GM12878 (cell line): Measurements from ENCODE around the gene MORC1. TPM values are rescaled to one million over a fixed set of nuclear protein-coding genes. Genes with fewer than 3 reads are reported as not detected.

Source experiments
- ATAC-seq: fragments of 200-7000 bp; cut with Tn5 transposase; 3 replicates; pipeline ENCODE4 v1.9.1; 2020; ENCODE audit warnings: mild to moderate bottlenecking, moderate library complexity
- BruUV-seq: library from RNA; stranded (reverse); fragments of 400-500 nt; replicated peaks from 2 replicates; lab custom pipeline; 2021; lab: Mats Ljungman, UMichigan
- CTCF ChIA-PET: fragments of 300-600 bp; sonication (Branson Sonifier 250); formaldehyde crosslinking; extraction: SDS; loops from one replicate; lab custom pipeline; 2021; ENCODE audit warnings: inconsistent platforms; lab: Yijun Ruan, JAX
- POLR2A ChIA-PET: fragments of 350-600 bp; formaldehyde crosslinking; extraction: SDS; loops from one replicate; lab custom pipeline; 2021; ENCODE audit warnings: inconsistent platforms; lab: Charles Lee
- RAD21 ChIA-PET: fragments of 300-600 bp; sonication (Branson Sonifier 250); formaldehyde crosslinking; loops from one replicate; lab custom pipeline; 2023; ENCODE audit warnings: antibody characterized with exemption; ENCODE audit not compliant: unreplicated experiment; lab: Charles Lee
- SMC1A ChIA-PET: fragments of 300-600 bp; sonication (Branson Sonifier 250); formaldehyde crosslinking; loops from one replicate; lab custom pipeline; 2023; ENCODE audit not compliant: unreplicated experiment, uncharacterized antibody; lab: Charles Lee
- DNase-seq: peaks from one replicate; pipeline ENCODE4 v3.0.0-alpha.2; 2011; ENCODE audit warnings: low read depth, low spot score
- FAIRE-seq: peaks from 3 replicates; lab custom pipeline; 2011; peaks lifted over from hg19 to GRCh38; lab: Jason Lieb, UNC
- H2AFZ ChIP-seq: 2 replicates; pipeline ENCODE4 v1.6.0; 2011; ENCODE audit warnings: low read depth, low read length, control low read depth; ENCODE audit not compliant: control insufficient read depth
- H3K27ac ChIP-seq: 2 replicates; pipeline ENCODE4 v1.5.1; 2011; ENCODE audit warnings: control low read depth; ENCODE audit not compliant: control insufficient read depth, insufficient read depth
- H3K27me3 ChIP-seq, 2 experiments: replicated peaks in 1 of 2; 2 replicates each; pipeline versions ENCODE4 v1.6.0 to v1.6.1; 2011; ENCODE audit warnings: low read length in 1 of 2; ENCODE audit not compliant: control insufficient read depth in 2 of 2, insufficient read depth in 2 of 2
- H3K36me3 ChIP-seq, 2 experiments: 2 replicates each; pipeline ENCODE4 v1.5.1; 2011; ENCODE audit warnings: low read length in 1 of 2; ENCODE audit not compliant: control insufficient read depth in 2 of 2, insufficient read depth in 2 of 2
- H3K4me1 ChIP-seq: 2 replicates; pipeline ENCODE4 v1.6.1; 2011; ENCODE audit warnings: mild to moderate bottlenecking, low read length, moderate library complexity, mixed read lengths; ENCODE audit not compliant: control insufficient read depth, insufficient read depth
- H3K4me2 ChIP-seq: 2 replicates; pipeline ENCODE4 v1.6.0; 2011; ENCODE audit warnings: control low read depth; ENCODE audit not compliant: control insufficient read depth, insufficient read depth
- H3K4me3 ChIP-seq: fragments of 200-600 bp; sonication (generic); 2 replicates; pipeline ENCODE4 v1.5.1; 2016
- H3K79me2 ChIP-seq: 2 replicates; pipeline ENCODE4 v1.6.0; 2011; ENCODE audit warnings: low read length; ENCODE audit not compliant: control insufficient read depth, insufficient read depth
- H3K9ac ChIP-seq: 2 replicates; pipeline ENCODE4 v1.8.0; 2011; ENCODE audit warnings: low read length, control low read depth, mixed read lengths; ENCODE audit not compliant: control insufficient read depth, insufficient read depth
- H3K9me3 ChIP-seq: replicated peaks from 3 replicates; pipeline ENCODE4 v1.5.1; 2011; ENCODE audit warnings: mild to moderate bottlenecking, low read length; ENCODE audit not compliant: control insufficient read depth, insufficient read depth
- H4K20me1 ChIP-seq: 2 replicates; pipeline ENCODE4 v1.6.0; 2011; ENCODE audit not compliant: control insufficient read depth, insufficient read depth
- BACH1 ChIP-seq: fragments of 450-650 bp; IDR thresholded peaks from 2 replicates; pipeline ENCODE4 v1.6.1; 2017; ENCODE audit warnings: mild to moderate bottlenecking, borderline replicate concordance
- CHD1 ChIP-seq: IDR thresholded peaks from 2 replicates; pipeline ENCODE4 v1.6.1; 2012; ENCODE audit warnings: low read depth, low read length, improper control_type of control experiment
- DPF2 ChIP-seq: fragments of 450-650 bp; IDR thresholded peaks from 2 replicates; pipeline ENCODE4 v1.6.1; 2017; ENCODE audit warnings: mild to moderate bottlenecking
- GABPA ChIP-seq: IDR thresholded peaks from 2 replicates; pipeline ENCODE4 v1.6.1; 2014; ENCODE audit warnings: antibody characterized with exemption, low read depth, mild to moderate bottlenecking, inconsistent platforms
- MEF2A ChIP-seq: IDR thresholded peaks from 2 replicates; pipeline ENCODE4 v1.6.1; 2011; ENCODE audit warnings: low read depth, mild to moderate bottlenecking, low read length, moderate library complexity; ENCODE audit not compliant: insufficient read depth
- MTA2 ChIP-seq: fragments of 450-650 bp; IDR thresholded peaks from 2 replicates; pipeline ENCODE4 v1.6.1; 2016; ENCODE audit warnings: low read depth, mild to moderate bottlenecking, moderate library complexity
- MTA3 ChIP-seq: IDR thresholded peaks from 2 replicates; pipeline ENCODE4 v1.6.1; 2012; ENCODE audit warnings: low read length, inconsistent platforms, borderline replicate concordance
- NBN ChIP-seq: fragments of 450-650 bp; IDR thresholded peaks from 2 replicates; pipeline ENCODE4 v1.6.1; 2016
- NFYB ChIP-seq: IDR thresholded peaks from 2 replicates; pipeline ENCODE4 v1.6.1; 2011; ENCODE audit warnings: low read depth, mild to moderate bottlenecking, low read length, improper control_type of control experiment, moderate library complexity; ENCODE audit not compliant: insufficient read depth
- NRF1 ChIP-seq: conservative IDR thresholded peaks from 2 replicates; pipeline ENCODE4 v1.6.1; 2011; ENCODE audit warnings: mild to moderate bottlenecking, low read depth, low read length, improper control_type of control experiment
- POU2F2 ChIP-seq: IDR thresholded peaks from 3 replicates; pipeline ENCODE4 v1.6.1; 2011; ENCODE audit warnings: low read depth, mild to moderate bottlenecking, low read length, borderline replicate concordance
- WGBS: methylation state at CpG from one replicate; pipeline ENCODE4 v1.1.6; 2016; ENCODE audit warnings: low lambda C conversion rate; ENCODE audit not compliant: insufficient replicate concordance, insufficient coverage; ENCODE audit errors: missing lambda C conversion rate; 5-methylcytosine and 5-hydroxymethylcytosine counted together
- in situ Hi-C: fragments of 300-500 bp; cut with MboI; formaldehyde crosslinking; loops from 9 replicates; pipeline ENCODE4 v1.14.3; 2018; ENCODE audit warnings: mixed read lengths
- intact Hi-C: fragments of 100-400 bp; cut with micrococcal nuclease; formaldehyde crosslinking; loops from one replicate; pipeline ENCODE4 v1.14.2; 2022; ENCODE audit not compliant: unreplicated experiment
- polyA plus RNA-seq, 11 experiments: library from polyadenylated mRNA; depleted of rRNA in 4 of 11; unstranded in 6 of 11; stranded (reverse) in 5 of 11; fragments of >200 nt; fragmentation: Nextera tagmentation in 4 of 11; fragmentation: Illumina TruSeq in 1 of 11; extraction: Ambion mirVana in 4 of 11; extraction: Trizol in 1 of 11; gene quantifications; 1 replicate in 1 of 11; 2 replicates in 10 of 11; pipeline versions ENCODE4 v1.2.1 to v1.2.3, GENCODE V29; 2011 to 2016; ENCODE audit warnings: inconsistent platforms in 2 of 11, missing spikeins in 2 of 11, low read depth in 1 of 11
- total RNA-seq, 4 experiments: library from RNA; depleted of rRNA in 3 of 4; stranded (reverse); fragments of >200 nt in 3 of 4; fragmentation: Illumina TruSeq in 1 of 4; extraction: Trizol in 1 of 4; gene quantifications; 2 replicates each; pipeline versions ENCODE4 v1.2.1 to v1.2.3, GENCODE V29; 2013 to 2021
- TF ChIP-seq, protein P1 (sequence below): fragments of 450-650 bp; IDR thresholded peaks from 2 replicates; pipeline ENCODE4 v1.6.1; 2018; ENCODE audit warnings: mild to moderate bottlenecking, low read depth, moderate library complexity; ENCODE audit not compliant: partially characterized antibody
- TF ChIP-seq, protein P2 (sequence below): IDR thresholded peaks from 2 replicates; pipeline ENCODE4 v1.6.1; 2011; ENCODE audit warnings: borderline replicate concordance, low read depth, mild to moderate bottlenecking, moderate library complexity, low read length; ENCODE audit not compliant: insufficient read depth, poor library complexity, severe bottlenecking
- TF ChIP-seq, protein P3 (sequence below): fragments of 450-650 bp; IDR thresholded peaks from 2 replicates; pipeline ENCODE4 v1.6.1; 2017; ENCODE audit warnings: low read depth, mild to moderate bottlenecking, moderate library complexity

MORC1 gene
- total and polyA plus RNA-seq, 10 of the 15 experiments (the other 5 are each of a cell fraction or from before 2014, with no cell fraction given) = 0.18 TPM; not detected in 9

DNA sequence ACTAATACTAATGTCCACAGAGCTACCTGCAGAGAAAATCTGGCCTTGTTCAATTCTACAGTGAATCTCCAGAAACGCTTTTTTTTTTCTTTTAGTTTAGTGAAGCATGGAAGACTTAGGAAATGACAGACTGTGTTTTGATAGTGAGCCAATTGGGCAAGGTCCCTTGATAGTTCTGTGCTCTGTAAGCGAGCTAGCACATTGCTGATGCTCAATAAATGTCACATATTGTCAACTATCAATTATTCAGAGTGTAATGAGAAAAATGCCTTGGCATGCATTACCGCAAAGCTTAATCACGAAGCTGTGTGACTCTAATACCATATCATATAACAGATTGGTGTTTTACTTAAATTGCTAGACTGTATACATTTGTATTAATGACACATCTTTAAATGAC is 13.3 kb upstream of the MORC1 start:
- WGBS = 38% methylated on average over 4 of the region's 4 CpGs

DNA sequence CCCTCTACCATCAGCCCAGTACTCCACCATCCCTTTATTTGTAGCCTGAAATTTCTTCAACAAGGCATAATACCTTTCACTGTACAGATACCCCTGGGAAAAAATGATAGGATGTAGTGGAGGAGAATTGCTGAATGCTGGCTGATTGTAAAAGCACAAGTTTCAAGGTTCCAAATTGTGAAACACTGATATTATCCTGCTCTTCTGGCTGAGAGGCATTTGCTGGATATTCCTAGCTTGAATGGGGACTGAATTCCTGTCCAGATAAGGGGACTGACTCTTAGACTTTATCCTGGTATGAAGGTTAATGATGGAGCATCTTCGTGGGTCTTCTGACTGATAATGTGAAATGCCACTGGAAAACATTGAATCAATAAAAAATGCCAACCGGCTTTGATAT is 9.6 kb upstream of the MORC1 start:
- no peak overlapping the region for H3K4me3 ChIP-seq
- no peaks in the 10 kb centered on the region for H3K36me3 ChIP-seq
- no TSS peak for BruUV-seq
- SMC1A ChIA-PET = no interaction called here
- WGBS = 26% methylated on average over 2 of the region's 2 CpGs
- in situ Hi-C loops = no loop called here
- no peak for ATAC-seq
- no peak for DNase-seq
- no peaks in the 10 kb centered on the region for H3K27me3 ChIP-seq
- no peaks in the 10 kb centered on the region for H4K20me1 ChIP-seq
- POLR2A ChIA-PET = no interaction called here
- RAD21 ChIA-PET = no interaction called here
- no peak for FAIRE-seq
- no peak overlapping the region for H3K9ac ChIP-seq
- H3K79me2 ChIP-seq = no peaks in the 10 kb centered on the region
- CTCF ChIA-PET = no interaction called here
- H3K9me3 ChIP-seq = no peaks in the 10 kb centered on the region
- H3K27ac ChIP-seq = no peak overlapping the region
- H3K4me2 ChIP-seq = no peak overlapping the region
- H2AFZ ChIP-seq = no peak overlapping the region
- intact Hi-C loops = no loop called here
- no peaks in the 10 kb centered on the region for H3K4me1 ChIP-seq
- TF ChIP-seq NBN (no peak), MTA2 (no peak), MEF2A (no peak), NFYB (no peak), MTA3 (no peak), GABPA (no peak), DPF2 (no peak), NRF1 (no peak), POU2F2 (no peak), CHD1 (no peak)
- TF ChIP-seq, protein P1, sequence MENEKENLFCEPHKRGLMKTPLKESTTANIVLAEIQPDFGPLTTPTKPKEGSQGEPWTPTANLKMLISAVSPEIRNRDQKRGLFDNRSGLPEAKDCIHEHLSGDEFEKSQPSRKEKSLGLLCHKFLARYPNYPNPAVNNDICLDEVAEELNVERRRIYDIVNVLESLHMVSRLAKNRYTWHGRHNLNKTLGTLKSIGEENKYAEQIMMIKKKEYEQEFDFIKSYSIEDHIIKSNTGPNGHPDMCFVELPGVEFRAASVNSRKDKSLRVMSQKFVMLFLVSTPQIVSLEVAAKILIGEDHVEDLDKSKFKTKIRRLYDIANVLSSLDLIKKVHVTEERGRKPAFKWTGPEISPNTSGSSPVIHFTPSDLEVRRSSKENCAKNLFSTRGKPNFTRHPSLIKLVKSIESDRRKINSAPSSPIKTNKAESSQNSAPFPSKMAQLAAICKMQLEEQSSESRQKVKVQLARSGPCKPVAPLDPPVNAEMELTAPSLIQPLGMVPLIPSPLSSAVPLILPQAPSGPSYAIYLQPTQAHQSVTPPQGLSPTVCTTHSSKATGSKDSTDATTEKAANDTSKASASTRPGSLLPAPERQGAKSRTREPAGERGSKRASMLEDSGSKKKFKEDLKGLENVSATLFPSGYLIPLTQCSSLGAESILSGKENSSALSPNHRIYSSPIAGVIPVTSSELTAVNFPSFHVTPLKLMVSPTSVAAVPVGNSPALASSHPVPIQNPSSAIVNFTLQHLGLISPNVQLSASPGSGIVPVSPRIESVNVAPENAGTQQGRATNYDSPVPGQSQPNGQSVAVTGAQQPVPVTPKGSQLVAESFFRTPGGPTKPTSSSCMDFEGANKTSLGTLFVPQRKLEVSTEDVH = no peak
- TF ChIP-seq, protein P2, sequence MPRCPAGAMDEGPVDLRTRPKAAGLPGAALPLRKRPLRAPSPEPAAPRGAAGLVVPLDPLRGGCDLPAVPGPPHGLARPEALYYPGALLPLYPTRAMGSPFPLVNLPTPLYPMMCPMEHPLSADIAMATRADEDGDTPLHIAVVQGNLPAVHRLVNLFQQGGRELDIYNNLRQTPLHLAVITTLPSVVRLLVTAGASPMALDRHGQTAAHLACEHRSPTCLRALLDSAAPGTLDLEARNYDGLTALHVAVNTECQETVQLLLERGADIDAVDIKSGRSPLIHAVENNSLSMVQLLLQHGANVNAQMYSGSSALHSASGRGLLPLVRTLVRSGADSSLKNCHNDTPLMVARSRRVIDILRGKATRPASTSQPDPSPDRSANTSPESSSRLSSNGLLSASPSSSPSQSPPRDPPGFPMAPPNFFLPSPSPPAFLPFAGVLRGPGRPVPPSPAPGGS = no peak
- TF ChIP-seq, protein P3, sequence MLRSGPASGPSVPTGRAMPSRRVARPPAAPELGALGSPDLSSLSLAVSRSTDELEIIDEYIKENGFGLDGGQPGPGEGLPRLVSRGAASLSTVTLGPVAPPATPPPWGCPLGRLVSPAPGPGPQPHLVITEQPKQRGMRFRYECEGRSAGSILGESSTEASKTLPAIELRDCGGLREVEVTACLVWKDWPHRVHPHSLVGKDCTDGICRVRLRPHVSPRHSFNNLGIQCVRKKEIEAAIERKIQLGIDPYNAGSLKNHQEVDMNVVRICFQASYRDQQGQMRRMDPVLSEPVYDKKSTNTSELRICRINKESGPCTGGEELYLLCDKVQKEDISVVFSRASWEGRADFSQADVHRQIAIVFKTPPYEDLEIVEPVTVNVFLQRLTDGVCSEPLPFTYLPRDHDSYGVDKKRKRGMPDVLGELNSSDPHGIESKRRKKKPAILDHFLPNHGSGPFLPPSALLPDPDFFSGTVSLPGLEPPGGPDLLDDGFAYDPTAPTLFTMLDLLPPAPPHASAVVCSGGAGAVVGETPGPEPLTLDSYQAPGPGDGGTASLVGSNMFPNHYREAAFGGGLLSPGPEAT = no peak

More for the DNA sequence above, 13.3 kb upstream of the MORC1 start:
- Histone ChIP-seq H3K79me2 (no peaks in the 10 kb centered on the region), H3K9ac (no peak overlapping the region), H3K4me3 (no peak overlapping the region), H3K27me3 (no peaks in the 10 kb centered on the region), H2AFZ (no peak overlapping the region), H3K4me2 (no peak overlapping the region), H3K9me3 (no peaks in the 10 kb centered on the region), H3K27ac (no peak overlapping the region), H4K20me1 (no peaks in the 10 kb centered on the region), H3K36me3 (no peaks in the 10 kb centered on the region), H3K4me1 (no peaks in the 10 kb centered on the region)
- intact Hi-C loops (no loop called here), in situ Hi-C loops (no loop called here)
- ChIA-PET POLR2A (no interaction called here), SMC1A (no interaction called here), CTCF (no interaction called here), RAD21 (no interaction called here)
- no peak for TF ChIP-seq BACH1
- BruUV-seq = no TSS peak
- ATAC-seq (no peak), DNase-seq (no peak), FAIRE-seq (no peak)
